NCI-H2196 (cell line): ENCODE data around the gene IGSF6.
"Not testable (repeated sequence)": the region's sequence is repeated elsewhere in the genome, so short reads cannot be mapped to it uniquely, and the experiment has no call there.

Source experiments
- DNase-seq: peaks from one replicate; lab custom pipeline; 2025; ENCODE audit not compliant: unreplicated experiment; lab: John Stamatoyannopoulos, UW

Gene IGSF6

DNA sequence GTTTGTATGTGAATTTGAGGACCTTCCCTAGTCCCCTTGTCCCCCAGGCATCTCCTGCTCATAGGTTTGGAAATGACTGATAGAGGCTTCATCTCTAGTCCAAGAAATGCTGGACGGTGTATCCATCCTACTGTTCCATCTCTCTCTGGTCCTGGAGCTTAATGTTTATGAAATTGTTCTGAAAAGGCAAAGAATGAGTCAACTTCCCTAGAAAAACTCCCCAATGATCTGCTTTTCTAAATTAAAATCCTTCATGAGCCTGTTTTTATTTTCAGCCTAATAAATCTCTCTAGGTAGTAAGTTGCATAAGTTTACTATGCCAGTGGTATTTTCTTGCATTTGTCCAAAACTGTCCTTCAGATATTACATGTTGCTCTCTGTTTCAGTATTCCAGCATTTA lies 2.1 kb upstream of the IGSF6 start:
- no peak for DNase-seq

DNA sequence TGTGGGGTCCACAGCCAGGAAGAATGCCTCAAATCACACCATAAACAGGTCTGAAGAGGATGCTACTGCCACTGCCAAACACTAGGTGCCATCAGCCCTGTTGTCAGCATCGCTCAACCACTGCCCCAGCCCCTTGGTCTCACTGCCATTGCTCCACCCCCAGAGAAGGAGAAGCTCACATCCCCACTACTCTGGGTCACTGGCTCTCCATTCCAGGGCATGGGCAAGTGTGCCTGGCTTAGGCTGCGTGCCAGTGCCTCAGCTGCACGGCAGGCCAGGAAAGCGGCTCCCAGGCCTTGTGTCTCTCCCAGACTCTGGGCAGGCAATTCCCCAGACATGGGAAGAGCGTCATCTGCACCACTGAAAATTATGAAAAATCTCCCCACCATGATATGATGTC lies 1.2 kb upstream of the IGSF6 start:
- DNase-seq: no peak

DNA sequence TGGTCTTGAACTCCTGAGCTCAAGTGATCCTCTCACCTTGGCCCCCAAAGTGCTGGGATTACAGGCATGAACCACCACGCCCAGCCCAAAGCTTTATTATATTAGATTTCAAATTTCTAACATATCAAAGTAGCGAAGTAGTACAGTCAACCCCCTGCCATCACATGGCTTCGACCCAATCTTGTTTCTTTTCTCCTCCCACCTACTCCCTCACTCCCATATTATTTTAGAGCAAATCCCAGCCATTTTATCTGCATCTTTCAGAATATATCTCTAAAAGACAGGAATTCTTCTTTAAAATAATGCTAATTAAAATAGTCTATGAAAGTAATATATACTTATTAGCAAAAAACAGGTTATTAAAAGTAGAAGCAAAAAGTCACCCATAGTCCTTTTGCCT lies 893 bp downstream of the IGSF6 start:
- DNase-seq: no peak

- DNase-seq: no peak
These were observed 1.9 kb downstream of the IGSF6 start for GRCh38 chr16:21650521-21650920.

GRCh38 chr16:21649826-21650406 lies 2.5 kb downstream of the IGSF6 start:
- not testable (repeated sequence) for DNase-seq

- DNase-seq: no peak
These were observed 4.7 kb downstream of the IGSF6 start for GRCh38 chr16:21647562-21648164.

DNA sequence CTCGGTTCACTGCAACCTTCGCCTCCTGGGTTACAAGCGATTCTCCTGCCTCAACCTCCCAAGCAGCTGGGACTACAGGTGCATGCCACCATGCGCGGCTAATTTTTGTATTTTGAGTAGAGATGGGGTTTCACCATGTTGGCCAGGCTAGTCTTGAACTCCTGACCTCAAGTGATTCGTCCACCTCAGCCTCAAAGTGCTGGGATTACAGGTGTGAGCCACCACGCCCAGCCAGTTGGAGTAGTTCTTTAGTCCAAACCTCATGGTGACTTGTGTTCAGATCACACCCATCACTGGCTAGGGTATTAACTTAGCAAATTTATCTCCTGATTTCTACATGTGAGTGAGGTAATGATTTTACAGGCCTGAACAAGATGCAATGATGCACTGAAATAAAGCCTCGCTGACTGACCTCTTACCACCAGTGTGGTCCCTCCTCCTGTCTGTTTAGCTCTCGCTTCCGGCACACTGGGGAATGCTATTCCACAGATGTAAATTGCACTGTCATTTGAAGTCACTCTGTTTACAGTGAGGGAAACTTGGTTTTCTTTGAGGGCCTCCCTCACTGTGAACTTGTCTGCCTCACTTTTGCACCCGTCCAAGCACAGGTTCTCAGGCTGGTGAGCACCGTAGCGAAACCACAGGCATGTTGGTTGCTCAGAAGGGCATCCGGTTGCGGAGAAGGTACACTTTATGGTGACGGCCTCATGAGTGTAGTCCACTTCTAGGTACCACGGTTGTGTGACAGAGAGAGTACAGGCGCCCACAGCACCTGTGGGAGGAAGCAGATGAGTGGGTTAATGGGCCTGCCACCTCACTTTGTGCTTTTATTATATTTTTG lies 5.5 kb downstream of the IGSF6 start:
- DNase-seq: no peak

- DNase-seq: no peak
These were observed 6.3 kb downstream of the IGSF6 start for GRCh38 chr16:21646091-21646490.

- no peak for DNase-seq
These were observed 7.1 kb downstream of the IGSF6 start for GRCh38 chr16:21645261-21645721.

DNA sequence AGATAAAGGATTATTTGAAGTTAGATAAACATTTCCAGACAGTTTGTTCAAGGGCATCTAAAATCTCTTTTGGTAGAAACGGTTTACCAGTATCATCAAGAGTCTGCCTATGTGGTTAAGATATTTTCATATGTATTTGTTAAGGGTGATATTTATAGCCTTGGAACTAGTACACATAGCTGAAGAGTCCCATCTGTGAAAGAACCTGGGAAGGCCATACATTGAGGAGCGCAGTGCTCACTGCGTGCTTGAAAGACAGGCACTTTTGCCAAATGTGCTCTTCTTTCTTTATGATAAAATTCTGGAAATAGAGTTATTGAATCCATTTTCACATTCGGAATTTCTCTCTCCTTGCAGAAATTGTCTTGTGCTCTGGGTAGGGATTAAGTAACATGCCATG lies 7.7 kb downstream of the IGSF6 start:
- no peak for DNase-seq

DNA sequence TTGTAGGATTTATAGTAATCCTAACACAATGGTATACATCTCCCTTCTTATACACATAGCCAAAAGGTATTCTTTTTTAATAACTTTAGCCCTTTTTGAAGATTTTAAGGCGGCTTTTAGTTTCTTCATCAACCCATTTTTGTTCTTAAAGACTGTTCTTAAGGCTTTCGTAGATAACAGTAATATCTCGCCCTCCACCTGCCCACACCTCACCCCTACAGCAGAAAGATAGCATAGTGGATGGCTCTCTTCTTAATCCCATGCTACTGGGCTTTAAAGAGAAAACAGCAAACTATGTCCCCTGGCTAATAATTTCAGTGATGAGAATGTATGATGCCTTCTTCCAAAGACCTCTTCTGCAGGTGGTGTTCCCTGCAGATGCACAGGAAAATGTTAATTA lies 8.6 kb downstream of the IGSF6 start:
- DNase-seq: no peak

DNA sequence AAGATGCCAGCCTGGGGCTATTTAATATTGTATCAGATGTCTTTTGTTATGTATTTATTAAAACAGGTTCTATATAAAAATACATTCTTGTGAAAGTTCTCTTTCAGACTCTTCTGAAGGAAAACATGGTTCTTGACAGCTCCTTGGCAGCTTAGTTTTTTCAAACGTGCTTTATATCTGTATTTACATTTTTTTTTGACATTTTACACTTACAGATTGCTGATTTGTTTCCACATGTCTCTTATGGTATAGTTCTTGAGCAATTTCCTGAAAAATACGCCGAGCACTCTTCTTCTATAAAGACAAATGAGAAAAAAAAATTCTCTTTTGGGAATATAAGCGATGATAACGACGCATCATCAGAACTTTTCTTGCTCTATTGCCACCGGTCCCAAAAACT lies 9.5 kb downstream of the IGSF6 start:
- no peak for DNase-seq

- no peak for DNase-seq
These were observed 10.5 kb downstream of the IGSF6 start for GRCh38 chr16:21641916-21642315.

DNA sequence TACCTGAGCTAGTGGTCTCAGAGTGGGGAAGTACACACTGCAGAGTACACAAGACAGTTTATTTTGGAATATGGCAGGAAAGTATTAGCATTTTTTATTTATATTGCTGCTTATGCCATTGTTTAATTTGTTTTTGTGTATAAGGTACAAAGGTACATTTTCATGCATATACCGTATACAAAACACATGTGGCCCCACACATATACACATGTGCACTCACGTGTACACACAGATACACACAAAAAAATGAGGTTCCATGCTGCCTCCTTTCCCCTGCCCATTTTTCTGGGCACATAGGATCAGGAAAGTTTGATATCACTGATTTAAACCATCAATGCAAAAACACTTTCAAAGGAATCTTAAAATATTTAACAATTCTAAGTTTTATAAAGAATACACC lies 12.9 kb downstream of the IGSF6 start:
- no peak for DNase-seq

GRCh38 chr16:21638573-21638975 lies 13.8 kb downstream of the IGSF6 start:
- no peak for DNase-seq

DNA sequence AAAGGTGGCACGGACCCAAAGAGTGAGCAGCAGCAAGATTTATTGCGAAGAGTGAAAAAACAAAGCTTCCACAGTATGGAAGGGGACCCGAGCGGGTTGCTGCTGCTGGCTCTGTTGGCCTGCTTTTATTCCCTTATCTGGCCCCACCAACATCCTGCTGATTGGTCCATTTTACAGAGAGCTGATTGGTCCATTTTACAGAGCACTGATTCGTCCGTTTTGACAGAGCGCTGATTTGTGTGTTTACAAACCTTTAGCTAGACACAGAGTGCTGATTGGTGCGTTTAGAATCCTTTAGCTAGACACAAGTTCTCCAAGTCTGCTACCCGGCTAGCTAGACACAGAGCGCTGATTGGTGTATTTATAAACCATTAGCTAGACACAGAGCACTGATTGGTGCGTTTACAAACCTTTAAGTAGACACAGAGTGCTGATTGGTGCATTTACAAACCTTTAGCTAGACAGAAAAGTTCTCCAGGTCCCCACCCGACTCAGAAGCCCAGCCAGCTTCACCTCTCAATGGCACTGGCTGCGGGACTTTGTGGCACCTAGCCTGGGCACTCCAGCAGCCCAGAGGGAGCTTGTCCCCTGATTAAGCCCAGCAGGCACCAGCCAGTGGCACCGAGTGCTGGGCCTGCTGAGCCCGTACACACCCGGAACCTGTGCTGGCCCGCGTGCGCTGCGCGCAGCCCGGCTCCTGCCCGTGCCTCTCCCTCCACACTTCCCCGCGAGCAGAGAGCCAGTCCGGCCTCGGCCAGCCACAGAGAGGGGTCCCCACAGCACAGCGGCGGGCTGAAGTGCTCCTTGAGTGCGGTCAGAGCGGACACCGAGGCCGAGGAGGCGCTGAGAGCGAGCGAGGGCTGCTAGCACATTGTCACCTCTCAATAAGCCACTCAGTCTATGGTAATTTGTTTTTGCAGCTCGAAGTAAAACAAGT lies 15.1 kb downstream of the IGSF6 start:
- no peak for DNase-seq

GRCh38 chr16:21635694-21636093 lies 16.7 kb downstream of the IGSF6 start:
- DNase-seq: not testable (repeated sequence)

- no peak for DNase-seq
These were observed 18.2 kb downstream of the IGSF6 start for GRCh38 chr16:21634216-21634615.

- DNase-seq: not testable (repeated sequence)
These were observed 20.3 kb downstream of the IGSF6 start for GRCh38 chr16:21631951-21632575.

DNA sequence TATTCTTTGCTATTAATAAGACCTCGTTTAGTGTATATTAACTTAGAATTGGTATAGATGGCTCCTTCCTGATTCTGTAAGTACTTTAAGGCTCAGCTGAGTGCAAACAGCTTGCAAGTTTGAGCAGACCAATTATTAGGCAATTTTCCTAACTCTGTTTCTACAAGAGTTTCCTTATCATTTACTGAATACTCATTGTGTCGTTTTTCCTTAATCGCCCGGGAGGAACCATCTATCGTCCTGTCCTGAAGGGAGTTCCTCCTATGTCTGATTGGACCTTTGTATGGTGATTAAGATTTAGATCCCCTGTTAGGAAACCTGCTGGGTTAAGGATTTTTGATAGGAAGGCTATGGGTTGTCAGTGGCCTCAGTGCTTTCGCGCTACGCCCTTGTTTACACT lies 21.0 kb downstream of the IGSF6 start:
- DNase-seq: not testable (repeated sequence)

DNA sequence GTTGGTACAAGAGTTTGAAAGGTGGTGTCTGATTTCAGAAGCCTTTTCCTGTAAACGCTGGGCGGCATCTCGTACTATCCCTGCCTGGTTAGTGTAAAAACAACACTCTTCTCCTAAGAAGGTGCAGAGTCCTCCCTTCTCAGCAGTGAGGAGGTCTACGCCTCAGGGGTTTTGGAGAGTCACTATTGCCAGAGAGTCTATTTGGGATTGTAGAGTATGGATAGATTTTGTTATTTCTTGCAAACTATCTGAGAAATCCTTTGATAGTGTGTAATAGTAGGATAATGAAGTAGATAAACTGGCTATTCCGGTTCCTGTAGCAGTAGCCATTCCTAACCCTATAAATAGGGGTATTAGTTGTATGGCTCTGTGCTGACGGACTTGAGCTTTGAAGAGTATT lies 21.5 kb downstream of the IGSF6 start:
- DNase-seq: not testable (repeated sequence)
